Fibroblast of skin of abdomen (primary cell): Measurements from ENCODE around the gene CMSS1. TPM values are rescaled to one million over a fixed set of nuclear protein-coding genes. Genes with fewer than 3 reads are reported as not detected.

ENCODE experiments used
- DNase-seq: peaks from one replicate; pipeline ENCODE4 v3.0.0-alpha.2; 2013
- polyA plus RNA-seq, 2 experiments: library from polyadenylated mRNA; unstranded; fragments of 120-200 nt; gene quantifications; one replicate each; pipeline ENCODE4 v1.2.1, GENCODE V29; 2013; ENCODE audit not compliant: insufficient read length in 2 of 2

The CMSS1 gene
- 44.8 TPM for polyA plus RNA-seq (2013, experiment 1 of 2; ENCODE audit: insufficient read length)
- 42.2 TPM for polyA plus RNA-seq (2013, experiment 2 of 2; ENCODE audit: insufficient read length)

DNA sequence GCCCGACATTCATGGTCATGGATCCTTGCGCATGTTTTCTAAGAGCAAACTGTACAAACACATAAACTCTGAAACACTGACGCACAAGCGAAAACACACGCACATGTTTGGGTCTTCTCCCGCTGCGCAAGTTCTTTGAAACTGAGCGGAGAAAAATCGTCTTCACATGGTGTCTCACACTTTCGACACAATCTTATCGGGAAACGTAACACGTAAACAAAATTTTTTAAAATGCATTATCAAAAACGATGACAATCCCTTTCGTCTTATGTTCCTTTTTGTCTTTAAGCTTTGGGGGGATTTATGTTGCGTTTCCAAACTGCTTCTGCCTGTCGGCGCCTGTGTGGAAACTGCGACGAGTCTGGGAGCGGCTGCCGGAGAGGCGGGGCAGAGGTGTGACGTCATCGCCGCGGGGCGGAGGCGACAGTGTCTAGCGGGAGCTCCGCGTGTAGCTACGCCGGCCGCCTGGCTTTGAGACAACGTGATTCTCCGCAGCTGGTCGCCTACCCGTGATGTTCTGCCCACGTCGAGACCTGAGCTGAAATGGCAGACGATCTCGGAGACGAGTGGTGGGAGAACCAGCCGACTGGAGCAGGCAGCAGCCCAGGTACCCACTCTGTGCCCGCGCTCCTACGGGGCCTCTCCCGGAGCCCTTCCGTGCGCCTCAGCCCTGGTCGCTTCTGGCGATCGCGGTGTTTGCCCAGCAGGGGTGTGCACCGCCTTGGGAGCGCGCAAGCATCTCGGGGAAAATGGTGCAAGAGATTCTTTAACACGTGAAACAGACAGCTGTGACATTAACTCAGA is at the start of gene CMSS1:
CMSS1 (plus strand) TSS at position 426 of the 804 bp plus-strand sequence.
- peak; percentile 92 for DNase-seq

DNA sequence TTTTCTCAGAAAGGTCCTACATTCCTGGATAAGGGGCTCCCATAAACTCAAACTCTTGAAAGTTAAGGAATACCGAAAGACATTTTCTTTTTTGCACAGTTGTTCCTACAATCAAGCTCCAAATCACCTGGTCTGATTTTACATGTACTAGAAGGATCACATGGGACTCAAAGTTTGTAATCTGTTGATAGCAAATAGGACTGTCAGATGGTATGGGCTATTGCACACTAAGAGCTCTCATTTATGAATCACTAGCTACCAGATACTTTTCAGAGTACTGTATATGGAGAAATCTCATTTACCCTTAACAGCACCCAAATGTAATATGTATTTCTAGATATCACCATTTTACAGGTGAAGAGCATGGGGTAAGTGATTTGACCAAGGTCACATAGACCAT is 49.5 kb upstream of the CMSS1 start:
- no peak for DNase-seq

DNA sequence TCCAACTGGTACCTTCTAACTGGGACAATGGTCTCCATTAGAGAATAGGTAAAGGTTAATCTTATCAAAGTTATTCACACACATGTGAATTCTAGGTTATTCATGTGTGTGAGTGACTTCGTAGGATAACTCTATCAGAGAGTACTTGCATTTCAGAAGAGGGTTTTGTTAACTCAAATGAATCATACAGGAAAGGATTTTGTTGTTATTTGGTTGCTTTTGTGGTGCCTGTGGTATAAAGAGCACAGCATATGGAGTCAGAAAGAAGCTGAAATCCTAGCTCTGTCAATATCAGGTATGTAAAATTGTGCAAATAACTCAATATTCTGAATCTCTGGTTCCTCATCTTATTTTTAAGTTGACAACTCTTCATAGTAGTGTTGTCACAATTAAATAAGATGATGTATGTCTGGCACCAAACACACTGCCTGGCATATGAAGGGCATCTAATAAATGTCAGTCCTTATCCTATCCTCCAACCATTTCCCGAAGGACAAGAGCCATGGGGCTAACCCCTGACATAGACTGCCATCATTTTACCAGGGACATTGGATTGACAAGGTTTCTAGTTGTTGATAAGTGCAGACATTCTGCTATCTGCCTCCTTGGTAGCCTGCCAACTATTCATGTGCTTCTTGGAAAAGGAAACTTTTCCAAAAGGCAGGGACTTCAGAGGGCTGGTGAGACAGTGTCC is 48.7 kb upstream of the CMSS1 start:
- DNase-seq: no peak

GRCh38 chr3:99772171-99772570 is 45.5 kb upstream of the CMSS1 start:
- DNase-seq: no peak

DNA sequence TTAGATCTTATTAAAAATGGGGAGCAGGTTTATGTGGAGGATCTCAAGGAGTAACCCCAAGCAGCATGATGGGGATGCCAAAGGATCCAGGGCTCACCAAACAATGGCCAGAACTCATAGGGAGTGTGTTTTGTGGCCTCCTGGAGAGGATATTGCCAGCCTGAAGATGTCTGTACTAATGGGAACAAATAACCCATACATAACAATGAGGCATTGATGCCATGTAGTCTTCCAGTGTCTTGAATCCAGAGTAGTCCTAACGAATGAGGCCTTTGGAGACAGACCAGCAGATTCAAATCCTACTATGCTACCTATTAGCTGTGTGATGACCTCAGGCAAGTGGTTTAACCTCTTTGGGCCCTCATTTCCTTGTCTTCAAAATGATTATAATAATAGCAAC is 45.0 kb upstream of the CMSS1 start:
- DNase-seq: no peak

GRCh38 chr3:99774467-99774866 is 43.2 kb upstream of the CMSS1 start:
- DNase-seq: peak; percentile 94

DNA sequence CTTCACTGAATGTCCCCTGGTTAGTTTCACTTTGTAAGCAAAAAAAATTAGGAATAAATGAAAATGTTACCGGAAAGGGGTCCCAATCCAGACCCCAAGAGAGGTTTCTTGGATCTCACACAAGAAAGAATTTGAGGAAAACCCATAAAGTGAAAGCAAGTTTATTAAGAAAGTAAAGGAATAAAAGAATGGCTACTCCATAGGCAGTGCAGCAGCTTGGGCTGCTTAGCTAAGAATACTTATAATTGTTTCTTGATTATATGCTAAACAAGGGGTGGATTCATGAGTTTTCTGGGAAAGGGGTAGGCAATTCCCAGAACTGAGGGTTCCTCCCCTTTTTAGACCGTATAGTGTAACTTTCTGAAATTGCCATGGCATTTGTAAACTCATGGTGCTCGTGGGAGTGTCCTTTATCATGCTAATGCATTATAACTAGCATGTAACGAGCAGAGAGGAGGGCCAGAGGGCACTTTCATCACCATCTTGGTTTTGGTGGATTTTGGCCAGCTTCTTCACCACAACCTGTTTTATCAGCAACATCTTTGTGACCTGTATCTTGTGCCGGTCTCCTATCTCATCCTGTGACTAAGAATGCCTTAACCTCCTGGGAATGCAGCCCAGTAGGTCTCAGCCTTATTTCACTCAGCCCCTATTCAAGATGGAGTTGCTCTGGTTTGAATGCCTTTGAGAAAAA is 41.0 kb upstream of the CMSS1 start:
- peak; percentile 34 for DNase-seq

DNA sequence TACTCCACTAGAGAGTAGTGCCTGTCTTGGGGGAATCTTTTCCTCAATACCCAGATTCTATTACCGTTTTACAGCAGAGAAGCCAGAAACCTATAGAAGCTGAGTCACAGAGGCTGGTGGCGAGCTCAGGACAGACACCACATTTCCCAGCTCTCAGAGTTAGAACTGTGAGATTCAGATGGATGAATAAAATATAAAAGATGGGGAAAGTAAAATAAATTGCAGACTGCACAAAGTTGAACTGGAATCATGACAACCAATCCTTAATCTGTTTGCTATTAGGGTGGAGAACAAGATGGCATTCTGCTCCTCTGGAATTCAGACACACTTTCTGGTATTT is 40.5 kb upstream of the CMSS1 start:
- peak; percentile 37 for DNase-seq

DNA sequence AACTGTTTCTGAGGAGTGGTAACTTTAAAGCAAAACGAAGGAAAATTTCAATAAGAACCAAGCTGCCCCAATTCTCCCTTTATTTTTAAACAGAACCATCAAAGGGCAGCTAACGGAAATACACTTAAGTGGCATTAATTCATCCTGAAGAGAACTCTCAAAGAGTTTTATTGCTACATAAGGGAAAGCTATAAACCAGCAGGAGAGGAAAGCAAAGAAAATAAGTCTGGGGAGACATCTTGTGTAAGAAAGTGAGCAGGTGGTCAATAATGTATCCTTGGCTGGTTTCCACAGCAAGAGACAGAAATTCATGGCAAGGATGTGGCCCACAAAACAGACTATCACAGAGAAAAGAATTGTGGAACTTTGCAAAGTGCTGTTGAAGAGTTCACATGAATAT is 40.0 kb upstream of the CMSS1 start:
- DNase-seq: no peak

- peak; percentile 89 for DNase-seq
These were observed 36.9 kb upstream of the CMSS1 start for GRCh38 chr3:99780749-99781148.

DNA sequence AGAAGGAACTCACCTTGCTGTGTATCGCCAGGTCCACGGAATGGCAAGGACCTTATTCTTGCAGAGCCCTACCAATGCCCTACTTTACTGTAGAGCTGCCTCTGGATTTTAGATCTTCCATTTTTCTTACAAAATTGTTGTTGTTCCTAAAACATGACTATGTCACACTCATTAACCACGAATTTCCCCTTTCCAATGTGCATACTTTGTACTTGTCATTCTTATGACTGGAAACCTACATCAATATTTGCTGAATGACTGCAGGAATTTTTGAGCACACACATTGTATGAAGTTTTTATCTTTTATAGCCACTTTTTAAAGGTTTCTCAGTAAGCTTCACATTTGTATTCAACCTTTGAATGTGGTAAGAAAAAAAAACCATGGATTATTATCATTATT is 35.9 kb upstream of the CMSS1 start:
- peak; percentile 80 for DNase-seq

GRCh38 chr3:99783011-99783573 is 34.6 kb upstream of the CMSS1 start:
- DNase-seq: peak; percentile 97

DNA sequence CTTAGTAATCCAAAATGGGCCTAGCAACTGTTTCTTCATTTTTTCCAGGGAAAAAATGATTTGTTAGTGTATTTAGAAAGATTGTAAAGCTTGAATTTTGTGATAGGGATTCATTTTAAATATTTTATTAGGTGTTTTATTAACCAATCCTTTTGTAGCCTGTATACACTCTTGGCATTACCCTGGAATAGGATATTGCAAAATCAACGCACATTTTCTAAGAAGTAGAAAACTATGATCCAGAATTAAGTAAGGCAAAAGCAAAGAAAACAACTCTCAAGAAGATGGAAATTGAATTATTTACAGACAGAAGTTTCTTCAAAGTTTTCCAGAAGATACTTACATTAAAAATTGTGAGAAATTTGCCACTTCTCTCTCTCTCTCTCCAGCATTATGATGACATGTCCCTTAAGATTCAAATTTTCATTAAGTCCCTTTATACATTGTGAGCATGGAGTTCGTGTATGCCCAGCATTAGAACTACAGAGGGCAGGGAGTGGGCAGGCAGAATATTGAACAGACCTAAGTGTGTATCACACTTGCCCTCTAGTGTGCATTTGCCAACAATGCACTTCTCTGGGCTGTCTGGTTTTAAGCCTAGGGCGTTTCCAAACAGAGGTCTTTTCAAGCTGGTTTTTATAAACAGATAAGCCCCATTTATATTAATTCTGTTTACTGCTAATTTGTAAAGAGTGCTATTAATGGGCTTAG is 28.5 kb upstream of the CMSS1 start:
- DNase-seq: peak; percentile 69

GRCh38 chr3:99794485-99794884 is 23.2 kb upstream of the CMSS1 start:
- DNase-seq: no peak

DNA sequence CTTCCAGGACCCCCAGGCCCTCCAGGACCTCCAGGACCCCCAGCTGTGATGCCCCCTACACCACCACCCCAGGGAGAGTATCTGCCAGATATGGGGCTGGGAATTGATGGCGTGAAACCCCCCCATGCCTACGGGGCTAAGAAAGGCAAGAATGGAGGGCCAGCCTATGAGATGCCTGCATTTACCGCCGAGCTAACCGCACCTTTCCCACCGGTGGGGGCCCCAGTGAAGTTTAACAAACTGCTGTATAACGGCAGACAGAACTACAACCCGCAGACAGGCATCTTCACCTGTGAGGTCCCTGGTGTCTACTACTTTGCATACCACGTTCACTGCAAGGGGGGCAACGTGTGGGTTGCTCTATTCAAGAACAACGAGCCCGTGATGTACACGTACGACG is 22.1 kb upstream of the CMSS1 start:
- DNase-seq: no peak

- no peak for DNase-seq
These were observed 18.2 kb upstream of the CMSS1 start for GRCh38 chr3:99799422-99799821.

GRCh38 chr3:99803297-99803696 is 14.4 kb upstream of the CMSS1 start:
- no peak for DNase-seq

DNA sequence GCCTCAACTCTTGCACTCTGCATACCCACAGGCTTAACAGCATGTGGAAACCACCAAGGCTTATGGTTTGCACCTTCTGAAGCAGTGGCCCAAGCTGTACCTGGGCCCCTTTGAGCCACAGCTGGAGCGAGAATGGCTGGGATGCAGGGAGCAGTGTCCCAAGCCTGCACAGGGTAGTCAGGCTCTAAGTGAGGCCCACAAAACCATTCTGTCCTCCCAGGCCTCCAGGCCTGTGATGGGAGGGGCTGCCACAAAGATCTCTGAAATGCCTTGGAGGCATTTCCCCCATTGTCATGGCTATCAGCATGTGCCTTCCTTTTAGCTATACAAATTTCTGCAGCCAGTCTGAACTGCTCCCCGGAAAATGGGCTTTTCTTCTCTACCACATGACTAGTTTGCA is 12.5 kb upstream of the CMSS1 start:
- DNase-seq: no peak

- DNase-seq: peak; percentile 75
These were observed 9.4 kb upstream of the CMSS1 start for GRCh38 chr3:99808163-99808794.

DNA sequence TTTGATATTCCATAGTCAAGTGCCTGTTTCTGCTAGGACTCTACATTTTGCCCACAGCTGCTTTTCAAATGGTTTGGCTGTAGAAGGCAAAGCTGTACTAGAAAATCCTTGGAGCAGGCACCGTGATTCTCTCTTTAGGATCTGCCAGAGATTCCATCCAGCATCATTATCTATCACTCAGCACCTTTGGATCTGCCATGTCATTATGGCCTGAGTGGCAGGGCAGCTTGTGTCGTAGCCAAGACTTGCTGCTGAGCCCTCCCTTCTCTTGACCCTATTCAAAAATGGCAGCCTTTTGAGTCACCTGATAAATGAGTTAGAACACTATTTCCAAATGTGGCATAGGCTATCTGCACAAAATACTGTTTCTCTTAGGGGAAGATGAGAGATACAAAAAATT is 8.1 kb upstream of the CMSS1 start:
- no peak for DNase-seq

- no peak for DNase-seq
These were observed 7.3 kb upstream of the CMSS1 start for GRCh38 chr3:99810403-99810802.

DNA sequence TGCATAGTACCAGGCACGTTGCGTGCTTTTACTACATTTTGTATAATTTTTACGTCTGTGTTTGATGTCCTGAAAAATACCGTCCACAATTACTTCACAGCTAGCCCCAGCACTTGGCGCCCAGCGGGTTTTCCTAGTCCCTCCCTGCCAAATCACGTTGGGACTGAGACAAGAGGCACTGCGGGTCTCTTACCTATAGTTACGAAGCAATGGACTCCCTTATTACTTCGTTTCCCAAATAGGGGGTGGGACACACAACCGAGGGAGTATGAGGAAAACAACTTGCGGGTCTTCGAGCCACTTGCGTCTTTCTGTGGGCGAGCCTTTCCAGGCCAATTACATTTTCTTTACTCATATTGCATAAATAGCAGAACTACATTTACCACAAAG is 620 bp upstream of the CMSS1 start:
- DNase-seq: no peak
